ENCODE data around the gene CHID1.

The CHID1 gene

DNA sequence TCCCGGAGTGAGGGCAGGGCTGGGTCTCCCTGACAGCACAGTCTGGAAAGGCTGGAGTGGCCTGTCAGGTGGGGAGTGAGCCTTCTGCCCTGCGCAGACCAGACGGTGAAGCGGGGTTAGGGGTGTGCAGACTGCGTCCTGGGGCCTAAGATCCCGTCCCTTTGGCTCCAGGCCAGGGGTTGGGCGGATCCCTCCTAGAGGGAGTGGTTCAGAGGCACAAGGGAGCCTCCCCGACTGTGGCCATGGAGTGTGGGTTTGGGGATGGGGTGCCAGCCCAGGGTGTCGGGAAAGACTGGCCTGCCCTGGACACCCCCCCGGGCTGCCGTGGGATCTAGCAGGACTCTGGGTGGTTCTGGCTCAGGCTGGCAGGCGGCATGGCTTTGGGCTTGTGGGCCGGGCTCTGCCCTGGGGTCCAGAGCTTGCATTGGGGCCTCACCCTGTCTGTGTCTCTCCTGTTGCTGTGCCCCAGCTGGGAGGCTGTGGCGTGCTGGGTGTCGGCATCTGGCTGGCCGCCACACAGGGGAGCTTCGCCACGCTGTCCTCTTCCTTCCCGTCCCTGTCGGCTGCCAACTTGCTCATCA, 48.4 kb downstream of the CHID1 start:
- DNase-seq = no peak

DNA sequence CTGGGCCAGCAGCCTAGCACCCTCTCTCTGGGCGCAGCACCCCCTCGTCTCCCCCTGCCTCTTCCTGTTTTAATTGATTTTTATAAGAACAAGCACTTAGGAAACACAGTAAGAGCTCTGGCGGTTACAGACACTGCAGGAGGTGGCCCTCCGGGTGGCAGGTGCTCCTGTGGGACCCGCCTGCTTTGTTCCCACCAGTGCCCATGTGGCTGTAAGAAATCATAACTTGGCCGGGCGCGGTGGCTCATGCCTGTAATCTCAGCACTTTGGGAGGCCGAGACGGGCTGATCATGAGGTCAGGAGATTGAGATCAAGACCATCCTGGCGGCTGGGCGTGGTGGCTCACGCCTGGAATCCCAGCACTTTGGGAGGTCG, 49.5 kb downstream of the CHID1 start:
- no peak for DNase-seq

DNA sequence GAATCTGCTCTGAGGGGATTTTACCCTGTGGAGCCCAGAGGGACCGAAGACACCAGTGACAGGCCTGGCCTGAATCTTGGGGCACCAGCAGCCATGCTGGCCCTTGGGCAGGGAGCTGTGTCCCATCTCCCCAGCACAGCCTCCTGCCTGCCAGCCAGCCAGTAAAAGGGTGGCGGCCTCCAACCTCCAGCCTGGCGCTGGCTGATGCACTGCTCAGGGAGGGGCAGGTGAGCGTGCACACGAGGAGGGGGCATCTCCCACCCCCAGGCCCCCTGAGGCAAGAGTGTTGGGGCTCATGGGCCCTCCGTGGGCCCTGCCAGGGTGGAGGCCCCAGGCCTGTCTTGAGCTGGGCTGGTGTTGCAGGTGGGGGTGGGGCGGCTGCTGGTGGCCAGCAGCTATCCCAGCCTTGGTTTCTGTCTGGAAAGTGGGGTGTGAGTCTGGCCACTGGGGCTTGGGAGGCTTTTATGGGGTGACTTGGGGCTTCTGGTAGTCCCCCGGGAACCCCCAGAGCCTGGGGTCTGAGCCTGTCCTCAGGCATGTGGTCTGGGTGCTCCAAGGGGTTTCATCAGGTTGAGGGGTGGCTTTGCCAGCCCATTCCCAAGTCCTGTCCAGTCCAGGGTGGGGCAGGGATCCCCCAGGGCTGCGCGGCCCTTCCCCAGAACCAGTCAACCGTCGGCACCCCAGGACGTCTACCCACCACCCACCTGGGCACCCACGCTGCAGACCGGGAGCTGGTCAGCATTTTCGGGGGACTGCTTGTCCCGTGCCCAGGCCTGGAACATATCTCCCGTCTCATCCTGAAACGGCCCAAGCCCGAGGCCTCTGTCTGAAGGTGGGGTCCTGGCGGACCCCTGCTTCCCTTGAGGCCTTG, 50.1 kb downstream of the CHID1 start:
- DNase-seq = no peak

DNA sequence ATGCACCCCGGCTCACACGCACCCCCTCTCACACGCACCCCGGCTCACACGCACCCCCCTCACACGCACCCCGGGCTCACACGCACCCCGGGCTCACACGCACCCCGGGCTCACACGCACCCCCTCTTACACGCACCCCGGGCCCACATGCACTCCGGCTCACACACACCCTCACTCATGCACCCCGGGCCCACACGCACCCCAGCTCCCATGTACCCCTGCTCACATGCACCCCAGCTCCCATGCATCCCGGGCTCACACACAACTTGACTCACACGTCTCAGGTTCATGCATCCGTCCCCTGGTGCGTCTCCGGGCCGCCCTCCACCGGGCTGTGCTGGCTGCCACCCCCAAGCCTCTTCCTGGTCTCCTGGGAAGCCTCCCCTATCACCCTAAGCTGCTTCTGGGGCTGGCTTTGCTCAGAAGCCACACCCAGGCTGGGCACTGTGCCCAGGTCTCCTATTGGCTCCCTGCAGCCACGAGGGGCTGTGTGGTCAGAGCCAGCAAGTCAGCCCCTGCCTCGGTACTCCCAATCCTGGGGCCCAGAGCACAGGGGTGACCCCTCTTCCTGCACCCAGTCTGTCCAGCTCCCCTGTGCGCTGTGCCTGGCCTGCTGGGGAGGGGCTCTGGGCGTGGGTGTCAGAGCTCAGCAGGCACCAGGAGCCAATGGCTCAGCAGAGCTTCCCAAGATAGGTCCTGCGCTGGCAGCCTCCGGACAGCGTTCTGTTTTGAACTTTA, 51.0 kb downstream of the CHID1 start:
- DNase-seq = peak; percentile 81

GRCh38 chr11:858762-859339, 51.8 kb downstream of the CHID1 start:
- DNase-seq = no peak

GRCh38 chr11:858053-858761, 52.4 kb downstream of the CHID1 start:
- DNase-seq = no peak

DNA sequence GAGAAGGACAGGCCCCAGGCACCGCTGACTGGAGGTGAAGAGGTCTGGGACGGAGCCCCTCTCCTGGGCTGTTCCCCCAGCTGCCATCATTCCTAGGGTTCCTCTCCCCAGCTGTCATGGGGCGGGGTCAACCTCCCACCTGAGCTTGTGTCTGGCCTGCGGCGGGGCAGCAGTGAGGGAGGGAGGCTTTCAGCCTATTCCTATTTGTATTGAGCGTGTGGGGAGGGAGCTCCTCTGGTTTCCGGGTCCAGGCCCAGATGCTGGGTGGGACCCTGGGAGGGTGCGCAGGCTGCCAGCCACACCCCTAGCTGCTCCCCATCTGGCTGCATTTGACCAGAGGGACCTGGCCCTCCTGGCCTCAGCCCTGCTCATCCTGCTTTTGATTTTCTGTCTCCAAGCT, 54.2 kb downstream of the CHID1 start:
- DNase-seq = no peak

DNA sequence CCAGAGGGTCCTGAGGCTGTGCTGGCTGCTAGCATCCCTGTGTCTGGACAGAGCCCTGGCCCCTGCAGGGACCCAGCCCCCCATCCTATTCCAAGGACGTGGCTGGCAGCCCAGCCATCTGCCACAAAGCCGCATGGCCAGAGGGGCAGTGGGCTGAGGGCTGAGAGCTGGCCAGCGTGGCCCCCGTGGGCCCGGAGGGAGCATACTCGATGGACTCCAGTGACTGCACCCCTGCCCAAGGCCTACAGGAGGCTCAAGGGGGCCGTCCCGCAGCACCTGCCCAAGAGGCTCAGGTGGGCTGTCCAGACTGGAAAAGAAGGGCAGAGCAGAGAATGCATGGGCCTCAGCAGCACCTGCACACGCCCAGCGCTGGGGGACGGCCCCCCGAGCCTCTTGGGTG, 54.8 kb downstream of the CHID1 start:
- no peak for DNase-seq

GRCh38 chr11:855330-855674, 55.3 kb downstream of the CHID1 start:
- DNase-seq = no peak

DNA sequence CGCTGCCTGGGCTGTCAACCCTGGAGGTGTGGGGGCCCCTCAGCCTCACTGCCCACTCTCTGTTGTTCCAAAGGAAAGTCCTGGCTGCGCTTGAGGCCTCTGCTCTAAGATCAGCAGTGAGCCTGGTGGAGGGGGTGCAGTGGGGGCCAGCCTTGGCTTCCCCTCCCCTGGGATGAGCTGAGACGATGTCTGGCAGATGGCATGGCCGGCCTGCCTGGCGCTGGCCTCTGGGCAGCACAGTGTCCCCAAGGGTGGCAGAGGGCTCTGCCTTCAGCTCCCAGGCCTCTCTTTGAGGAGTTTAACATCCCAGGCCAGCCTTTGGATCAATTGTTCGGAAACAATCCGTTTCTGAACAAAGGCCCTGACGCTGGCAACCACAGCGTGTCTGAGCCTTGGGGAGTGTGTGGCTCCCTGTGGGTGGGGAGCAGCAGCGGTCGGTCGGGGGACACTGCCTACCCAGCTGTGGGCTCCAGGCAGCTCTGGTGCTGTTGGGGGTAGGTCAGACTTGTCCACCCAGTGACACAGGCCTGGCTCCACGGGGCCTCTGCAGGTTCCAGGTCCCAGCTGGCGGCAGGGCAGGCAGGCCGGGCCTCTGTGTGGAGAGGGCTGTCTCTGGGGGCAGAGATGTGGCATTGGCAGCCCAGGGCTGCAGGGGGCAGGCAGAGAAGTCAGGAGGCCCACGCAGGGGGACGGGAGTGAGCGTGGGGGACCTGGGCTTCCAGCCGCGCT, 55.8 kb downstream of the CHID1 start:
- no peak for DNase-seq

DNA sequence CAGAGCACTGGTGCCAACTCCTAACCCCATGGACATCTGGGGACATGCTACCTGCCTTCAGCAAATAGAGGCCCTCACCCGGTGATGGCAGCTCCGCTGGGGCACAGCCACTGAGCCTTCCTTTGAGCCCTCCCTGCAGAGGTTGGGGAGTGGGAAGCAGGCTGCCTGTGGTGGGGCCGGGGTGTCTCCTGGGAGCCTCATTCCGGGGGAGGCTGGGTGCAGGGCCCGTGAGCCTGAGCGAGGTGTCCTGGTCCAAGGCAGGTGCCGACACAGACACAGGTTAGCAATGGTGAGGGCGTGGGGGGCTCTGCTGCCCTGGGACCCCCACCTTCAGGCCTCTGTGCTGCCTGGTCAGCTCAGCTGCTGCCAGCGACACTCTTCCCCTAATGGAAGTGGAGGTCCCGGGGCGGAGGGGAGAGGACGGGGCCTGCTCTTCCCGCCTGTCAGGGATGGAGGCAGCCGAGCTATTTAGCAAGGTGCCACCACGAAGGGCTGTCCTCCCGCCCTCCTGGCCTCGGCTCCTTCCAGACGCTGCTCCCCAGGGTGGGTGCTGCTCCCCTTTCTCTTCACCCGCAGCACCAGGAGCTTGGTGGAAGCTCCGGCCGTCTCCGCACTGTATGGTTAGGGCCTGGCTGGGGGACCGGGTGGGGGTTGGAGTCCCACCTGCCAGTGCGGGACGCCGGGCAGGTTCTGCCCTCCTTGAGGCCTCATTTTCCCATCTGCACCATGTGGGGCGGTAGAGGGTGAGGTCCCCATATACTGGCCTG, 56.7 kb downstream of the CHID1 start:
- DNase-seq = no peak

DNA sequence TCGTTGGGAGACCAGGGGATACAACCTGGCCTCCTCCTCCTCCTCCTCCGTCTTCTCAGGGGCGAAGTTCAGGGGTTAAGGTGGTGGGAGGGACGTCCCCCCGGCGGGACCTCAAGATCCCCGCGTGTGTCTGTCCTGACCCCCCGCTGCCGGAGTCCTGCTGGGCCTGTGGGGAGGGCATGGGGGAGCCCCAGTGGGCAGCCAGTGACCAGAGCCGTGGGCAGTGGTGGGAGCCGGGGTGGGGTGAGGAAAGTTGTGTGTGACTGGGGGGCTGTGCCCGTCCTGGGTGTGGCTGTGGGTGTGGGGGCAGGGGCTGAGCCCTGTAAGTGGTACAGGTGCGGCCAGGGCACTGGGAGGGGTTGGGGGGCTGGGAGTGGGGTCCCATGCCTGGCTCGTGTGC, 57.8 kb downstream of the CHID1 start:
- DNase-seq = no peak

GRCh38 chr11:850775-851763, 59.5 kb downstream of the CHID1 start:
- no peak for DNase-seq

DNA sequence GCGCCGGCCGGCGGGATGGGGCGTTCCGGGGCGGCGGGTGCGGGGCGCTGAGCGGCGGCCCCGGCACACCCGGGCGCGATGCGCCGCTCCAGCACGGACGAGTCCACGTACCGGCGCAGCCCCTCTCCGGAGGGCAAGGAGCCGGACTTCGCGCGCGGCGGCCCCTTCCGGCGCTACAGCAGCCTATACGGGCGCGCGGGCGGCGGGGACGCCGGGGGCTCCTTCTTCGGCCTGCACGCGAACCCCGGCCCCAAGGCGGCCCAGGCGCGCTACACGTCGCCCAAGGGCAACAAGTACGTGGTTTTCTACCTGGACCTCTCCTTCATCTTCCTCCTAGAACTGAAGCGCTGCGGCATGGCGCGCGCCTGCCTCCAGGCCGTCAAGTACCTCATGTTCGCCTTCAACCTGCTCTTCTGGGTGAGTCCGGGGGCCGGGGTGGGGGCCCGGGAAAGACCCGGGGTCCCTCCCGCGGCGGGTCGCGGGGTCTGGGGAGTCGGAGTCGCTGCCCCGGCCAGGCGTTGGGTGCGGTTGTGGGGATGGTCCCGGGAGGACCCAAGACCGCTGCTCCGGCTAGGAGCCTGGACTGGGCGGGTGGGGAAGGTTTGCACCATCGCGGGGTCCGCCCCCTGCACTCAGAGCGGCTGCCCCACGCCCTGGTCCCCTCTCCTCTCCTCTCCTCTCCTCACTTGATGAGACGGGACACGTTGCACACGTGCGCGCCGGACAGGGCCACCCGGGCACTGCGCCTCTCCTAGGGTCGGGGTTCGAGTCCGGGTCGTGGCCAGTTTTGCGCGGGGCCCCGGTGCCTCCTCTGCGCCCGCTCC, 60.4 kb downstream of the CHID1 start:
- DNase-seq = peak; percentile 11

DNA sequence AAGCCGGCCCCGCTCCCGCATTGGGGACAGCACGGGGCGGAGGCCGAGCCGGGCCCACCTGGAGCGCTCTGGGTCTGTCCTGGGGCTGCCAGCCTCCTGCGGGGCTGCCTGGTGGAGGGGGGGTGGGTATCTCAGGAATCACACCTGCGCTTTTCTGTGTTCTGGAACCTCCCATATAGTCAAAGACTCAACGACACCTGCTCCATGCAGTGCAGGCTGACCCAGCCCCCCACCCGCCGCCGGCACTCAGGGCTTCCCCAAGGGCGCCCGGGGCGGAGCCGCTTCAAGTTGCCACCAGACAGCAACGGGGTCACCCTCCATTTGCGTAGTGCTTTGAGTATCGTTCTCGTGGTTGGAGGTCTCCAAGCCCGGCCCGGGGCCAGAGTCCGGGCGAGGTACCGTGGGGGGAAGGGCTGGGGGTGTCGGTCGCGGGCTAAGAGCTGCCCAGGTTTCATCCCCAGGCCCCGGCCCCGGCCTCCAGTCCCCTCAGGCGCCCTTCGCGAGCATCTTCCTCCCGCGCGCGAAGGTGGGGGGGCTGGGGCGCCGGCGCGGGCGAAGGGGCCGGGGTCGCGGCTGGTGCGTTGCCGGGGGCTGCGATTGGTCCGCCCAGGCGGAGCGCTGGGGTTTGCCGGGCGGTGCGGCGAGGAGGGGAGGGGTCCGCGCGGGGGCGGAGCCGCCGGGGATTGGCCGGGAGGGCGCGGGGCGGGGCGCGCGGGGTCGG, 61.3 kb downstream of the CHID1 start:
- peak; percentile 69 for DNase-seq

DNA sequence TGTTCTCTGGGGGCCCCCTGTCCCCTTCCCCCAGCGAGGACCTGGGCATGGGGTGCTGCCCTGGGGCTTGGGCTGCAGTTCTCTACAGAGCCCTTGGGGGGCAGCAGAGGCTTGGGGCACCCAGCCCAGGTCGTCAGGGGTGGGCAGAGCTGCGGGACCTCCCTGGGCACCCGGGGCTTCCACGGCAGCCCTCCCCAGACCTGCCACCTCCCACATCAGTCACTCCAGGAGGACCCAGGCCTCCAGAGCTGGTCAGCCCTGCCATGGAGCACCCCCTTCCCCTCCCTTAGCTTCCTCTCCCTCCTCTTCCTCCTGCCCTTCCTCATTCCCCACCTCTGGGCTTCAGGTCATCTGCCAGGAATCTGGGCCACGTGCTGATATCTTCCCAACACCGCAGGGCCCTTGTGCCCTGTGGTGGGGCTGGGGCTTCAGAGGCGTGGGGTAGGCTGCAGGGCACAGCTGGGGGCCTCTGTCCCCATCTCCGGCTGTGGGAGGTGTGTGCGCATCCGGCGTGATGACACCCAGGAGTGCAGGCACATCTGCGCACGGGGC, 62.2 kb downstream of the CHID1 start:
- DNase-seq = no peak

GRCh38 chr11:847876-848275, 62.7 kb downstream of the CHID1 start:
- no peak for DNase-seq

GRCh38 chr11:846496-847098, 64.0 kb downstream of the CHID1 start:
- no peak for DNase-seq

All from NCI-H1105 treated with DMSO at 0.1 percent for 48 hours (cell line).